PC-9 (cell line): ENCODE data around the gene TLE4.

Experiments
- CTCF ChIP-seq: fragments of 200-600 bp; sonication (generic); conservative IDR thresholded peaks from 2 replicates; pipeline ENCODE4 v1.6.1; 2017; ENCODE audit warnings: mixed run types, antibody characterized with exemption, mild to moderate bottlenecking, moderate library complexity
- EZH2 ChIP-seq: fragments of 200-600 bp; sonication (generic); IDR thresholded peaks from 2 replicates; pipeline ENCODE4 v1.8.0; 2017; ENCODE audit warnings: antibody characterized with exemption, low read depth

GRCh38 chr9:79619930-79620329 is 48.2 kb downstream of the TLE4 start:
- TF ChIP-seq EZH2 (no peak), CTCF (no peak)
